Right lobe of liver (tissue), 4 donors: ENCODE measurements around the gene SLC2A1.

Experiments
- CTCF ChIP-seq, 4 donors: fragments of 200-600 bp in 3 of 4; fragments of 450-650 bp in 1 of 4; IDR thresholded peaks; one replicate each; pipeline versions ENCODE4 v1.5.1 to v1.8.0; 2016 to 2022; ENCODE audit warnings: antibody characterized with exemption in 4 of 4, mild to moderate bottlenecking in 2 of 4
- POLR2A ChIP-seq: fragments of 450-650 bp; IDR thresholded peaks from one replicate; pipeline ENCODE4 v1.6.1; 2017; ENCODE audit warnings: antibody characterized with exemption, mild to moderate bottlenecking
- donor health status: DM: no; HTN: no; CAD: no.
- donor health status: DM: no; HTN: no; CAD: no.
- donor health status: DM: no; HTN: yes; CAD: no.

GRCh38 chr1:42943728-42944127 is 14.9 kb downstream of the SLC2A1 start:
- TF ChIP-seq CTCF (IDR thresholded peaks at IDR 0.05) (no peak), POLR2A (no peak)
